Posterior vena cava (tissue), 2 donors: Measurements from ENCODE around the gene RFPL1. TPM values are rescaled to one million over a fixed set of nuclear protein-coding genes. Genes with fewer than 3 reads are reported as not detected.
"Not testable (repeated sequence)": the region's sequence is repeated elsewhere in the genome, so short reads cannot be mapped to it uniquely, and the experiment has no call there.

ENCODE experiments used
- DNase-seq: peaks from one replicate; pipeline ENCODE4 v3.0.0-alpha.2; 2020; ENCODE audit warnings: low spot score
- intact Hi-C, 2 donors: fragments of 100-400 bp; cut with DNase I; formaldehyde crosslinking; loops; one replicate each; pipeline versions ENCODE4 v1.14.1 to v1.14.2; 2022 to 2023
- total RNA-seq, 2 donors: library from RNA; stranded (reverse); fragmentation: NEBNext Ultra II Directional; extraction: Animal tissue kit (Norgen Biotek cat#: 25700); gene quantifications; one replicate each; pipeline ENCODE4 v1.2.1, GENCODE V29; 2021
- donor health status: DM: yes; HTN: yes; CAD: no.
- donor health status: DM: yes; HTN: yes; CAD: no.

Gene RFPL1
- total RNA-seq, 2 donors from 2014 or later: not detected

DNA sequence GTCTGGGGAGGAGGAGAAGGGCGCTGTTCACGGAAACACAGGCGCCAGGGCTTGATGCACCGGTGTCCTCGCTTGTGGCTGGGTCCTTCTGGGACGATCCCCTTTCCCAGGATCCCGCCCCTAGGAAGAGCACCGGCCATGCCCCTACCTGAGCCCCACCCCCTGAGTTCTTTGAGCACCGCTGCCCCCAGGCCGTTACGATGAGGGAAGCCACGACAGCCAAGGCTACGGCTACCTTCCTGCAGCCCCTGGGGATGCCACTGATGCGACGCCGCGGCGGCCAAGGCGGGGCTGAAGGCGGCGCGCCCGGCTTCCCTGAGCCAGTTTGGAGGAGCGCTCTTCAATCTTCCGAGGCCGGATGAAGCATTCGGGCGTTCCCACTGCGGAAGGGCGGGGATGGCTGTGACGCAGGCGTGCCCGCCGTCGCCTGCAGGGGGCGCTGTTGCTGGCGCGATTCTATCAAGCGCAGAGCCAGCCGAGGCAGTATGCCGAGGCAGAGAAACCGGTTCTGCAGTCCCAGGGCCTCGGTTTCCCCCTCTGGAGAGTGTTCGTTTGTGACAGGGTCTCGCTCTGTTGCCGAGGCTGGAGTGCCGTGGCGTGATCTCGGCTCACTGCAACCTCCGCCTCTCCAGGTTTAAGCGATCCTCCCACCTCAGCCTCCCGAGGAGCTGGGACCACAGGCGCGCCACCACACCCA, 31.9 kb downstream of the RFPL1 start:
- peak; percentile 93 for DNase-seq

DNA sequence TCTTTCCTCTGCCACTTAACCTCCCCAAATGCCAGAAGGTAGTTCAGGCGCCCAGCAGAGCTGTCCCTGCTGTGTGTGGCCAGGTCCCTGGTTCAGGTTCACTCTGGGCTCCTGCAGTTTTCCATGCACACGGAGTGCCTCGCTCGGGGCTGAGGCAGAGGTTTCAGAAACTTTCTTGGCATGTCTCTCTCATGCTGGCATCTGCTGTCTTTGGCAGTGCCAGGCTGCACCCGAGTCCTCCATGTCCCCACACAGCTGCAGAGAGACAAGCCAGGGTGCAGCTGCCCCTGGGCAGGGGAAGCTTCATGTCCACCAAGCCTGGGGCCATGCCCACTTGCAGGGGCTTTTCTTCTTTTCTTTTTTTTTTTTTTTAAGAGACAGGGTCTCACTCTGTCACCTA, 34.6 kb downstream of the RFPL1 start:
- intact Hi-C loops: no loop called here
- no peak for DNase-seq

More for the DNA sequence above, 31.9 kb downstream of the RFPL1 start:
- intact Hi-C loops: no loop called here

DNA sequence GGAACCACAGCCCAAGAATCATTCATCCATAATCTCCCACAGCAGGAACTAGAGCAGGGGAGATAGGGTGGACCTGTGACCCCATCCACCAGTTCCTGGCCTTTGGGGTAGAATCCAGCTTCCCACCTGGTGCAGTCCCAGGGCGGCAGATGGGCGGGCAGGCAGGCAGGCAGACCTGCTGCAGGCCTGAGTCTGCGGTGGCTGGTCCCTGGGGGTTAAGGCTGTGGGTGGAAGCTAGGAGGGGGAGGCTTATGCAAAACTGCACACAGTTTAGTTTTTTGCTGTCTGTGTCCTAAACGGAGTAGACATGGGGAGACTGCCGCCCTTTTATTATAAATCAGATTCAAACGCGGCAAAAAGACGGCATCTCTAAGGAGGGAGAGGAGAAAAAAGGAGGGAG, 37.2 kb downstream of the RFPL1 start:
- intact Hi-C loops: no loop called here
- DNase-seq: no peak

DNA sequence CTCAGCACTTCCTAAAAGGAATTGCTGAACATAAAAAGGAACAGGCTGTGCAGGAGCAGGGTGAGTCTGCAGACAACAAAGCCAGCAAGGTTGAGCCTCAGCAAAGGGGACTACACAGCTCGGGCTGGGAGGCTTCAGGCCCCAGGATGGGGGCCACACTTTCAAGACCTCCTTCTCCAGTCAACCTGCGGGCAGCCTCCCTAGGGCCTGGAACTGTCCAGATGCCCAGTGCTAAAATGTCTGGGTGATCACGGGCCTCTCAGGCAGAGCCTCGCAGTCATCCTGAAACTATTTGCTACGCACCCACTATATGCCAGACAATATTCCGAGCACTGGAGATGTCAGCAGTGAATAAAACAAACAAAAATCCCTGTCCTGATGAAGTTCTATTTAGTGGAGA, 37.7 kb downstream of the RFPL1 start:
- intact Hi-C loops: no loop called here

DNA sequence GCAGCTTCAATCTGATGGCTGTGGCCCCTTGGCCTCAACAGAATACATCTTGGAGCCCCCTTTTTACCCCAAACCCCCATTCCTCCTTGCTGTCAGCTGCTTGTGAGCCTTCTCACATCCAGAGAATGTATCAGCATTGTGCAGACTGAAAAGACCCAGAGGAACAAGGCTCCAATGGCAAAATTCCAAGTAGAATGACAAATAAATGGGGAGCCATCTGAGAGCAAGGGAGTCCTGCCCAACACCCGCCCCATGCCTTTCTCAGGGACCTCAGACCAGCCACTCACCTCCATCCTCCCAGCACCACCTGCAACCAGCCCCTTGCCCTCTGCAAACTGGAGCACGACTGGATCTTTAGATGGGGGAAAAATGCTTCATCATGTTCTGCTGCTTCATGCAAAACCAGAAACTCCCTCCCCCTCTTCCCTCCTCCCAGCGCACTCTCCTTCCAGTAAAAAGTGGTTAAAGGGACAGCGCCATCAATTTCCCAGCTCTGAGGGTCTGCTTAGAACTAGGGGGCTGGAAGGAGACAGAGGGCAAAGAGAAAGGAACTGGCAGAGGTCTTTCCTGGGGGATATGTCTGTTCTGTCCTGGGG, 39.4 kb downstream of the RFPL1 start:
- intact Hi-C loops: no loop called here
- DNase-seq: no peak

More for the DNA sequence above, 37.7 kb downstream of the RFPL1 start:
- DNase-seq: no peak

DNA sequence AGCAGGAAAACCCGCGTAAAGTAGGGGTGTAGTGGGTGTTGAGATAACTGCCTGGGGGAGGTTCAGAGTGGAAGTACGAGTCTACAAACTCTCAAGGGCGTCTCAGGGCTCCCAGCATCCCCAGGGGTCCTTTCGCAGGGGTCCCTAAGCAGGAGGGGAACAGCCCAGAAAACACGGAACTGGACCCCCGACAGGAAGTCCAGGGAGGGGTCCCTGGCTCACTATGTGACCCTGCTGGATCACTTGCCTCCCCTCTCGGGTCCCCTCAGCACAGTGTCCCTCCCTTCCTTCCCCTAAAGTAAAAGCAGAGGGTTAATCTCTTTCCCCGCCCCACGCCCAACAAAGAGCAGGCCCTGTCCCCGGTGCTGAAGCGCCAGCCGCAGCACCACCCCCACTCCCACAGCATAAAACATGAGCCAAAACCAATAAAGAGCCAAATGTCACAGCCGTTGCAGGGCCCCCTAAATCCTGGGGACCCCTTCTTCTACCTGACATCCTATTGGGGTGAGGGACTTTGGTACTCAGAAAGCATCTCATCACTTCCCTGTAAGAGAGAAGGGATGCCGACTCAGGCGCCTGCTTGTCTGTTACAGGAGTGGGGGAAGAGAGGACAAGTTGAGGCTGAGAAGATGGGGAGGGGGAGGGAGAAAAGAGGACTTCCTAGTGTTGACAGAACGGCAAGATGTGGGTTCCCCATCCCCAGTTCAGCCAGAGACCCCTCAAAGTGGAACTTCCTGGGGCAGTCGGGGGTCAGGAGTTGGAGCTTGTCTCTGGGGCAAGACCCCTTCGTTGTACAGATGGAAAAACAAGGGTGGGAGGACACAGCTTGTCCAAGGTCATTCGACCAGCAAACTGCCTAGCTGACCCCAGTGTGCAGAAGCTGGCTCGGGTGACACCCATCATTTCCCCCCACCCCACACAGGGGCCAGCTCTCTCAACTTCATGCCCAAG, 40.2 kb downstream of the RFPL1 start:
- DNase-seq: no peak
- intact Hi-C loops: no loop called here

DNA sequence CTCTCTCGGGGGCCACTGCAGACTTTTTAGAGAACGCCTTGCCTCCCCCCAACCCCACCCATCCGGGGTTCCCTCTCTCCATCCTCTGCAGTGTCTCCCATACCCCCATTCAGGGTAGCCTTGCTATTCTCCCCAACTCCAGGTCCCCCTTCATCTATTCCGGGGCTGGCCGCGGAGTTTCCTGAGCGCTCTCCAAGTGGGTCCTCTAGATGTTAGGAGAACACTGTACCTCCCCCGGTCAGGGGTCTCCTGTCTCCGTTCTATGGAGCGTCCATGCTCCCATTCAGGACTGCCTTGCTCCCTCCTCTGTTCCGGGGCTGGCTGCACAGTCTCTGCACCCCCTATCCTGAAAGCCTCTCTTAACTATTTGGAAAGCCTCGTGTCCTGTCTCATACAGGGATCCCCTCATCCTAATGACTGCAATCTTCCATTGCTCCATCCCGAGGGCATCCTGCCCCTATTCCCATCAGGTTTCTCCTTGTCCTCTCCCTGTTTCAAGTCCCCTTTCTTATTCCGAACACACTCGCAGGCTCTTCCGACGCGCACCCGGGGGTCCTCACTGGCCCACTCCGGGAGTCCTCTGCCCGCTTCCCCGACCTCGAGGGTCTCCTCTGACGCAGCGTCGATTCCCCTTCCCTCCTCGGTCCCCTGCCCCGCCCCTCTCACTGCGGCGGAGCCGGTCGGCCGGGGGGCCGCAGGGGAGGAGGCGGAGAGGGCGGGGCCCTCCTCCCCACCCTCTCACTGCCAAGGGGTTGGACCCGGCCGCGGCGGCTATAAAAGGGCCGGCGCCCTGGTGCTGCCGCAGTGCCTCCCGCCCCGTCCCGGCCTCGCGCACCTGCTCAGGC, 41.3 kb downstream of the RFPL1 start, which contains the start of gene NEFH:
Gene NEFH (plus strand): TSS at position 802 of the 845 bp plus-strand sequence. CDS start 45 bp downstream, outside the sequence.
- DNase-seq: no peak
- intact Hi-C loops: no loop called here

DNA sequence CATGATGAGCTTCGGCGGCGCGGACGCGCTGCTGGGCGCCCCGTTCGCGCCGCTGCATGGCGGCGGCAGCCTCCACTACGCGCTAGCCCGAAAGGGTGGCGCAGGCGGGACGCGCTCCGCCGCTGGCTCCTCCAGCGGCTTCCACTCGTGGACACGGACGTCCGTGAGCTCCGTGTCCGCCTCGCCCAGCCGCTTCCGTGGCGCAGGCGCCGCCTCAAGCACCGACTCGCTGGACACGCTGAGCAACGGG, 41.8 kb downstream of the RFPL1 start:
- intact Hi-C loops: no loop called here
- no peak for DNase-seq

DNA sequence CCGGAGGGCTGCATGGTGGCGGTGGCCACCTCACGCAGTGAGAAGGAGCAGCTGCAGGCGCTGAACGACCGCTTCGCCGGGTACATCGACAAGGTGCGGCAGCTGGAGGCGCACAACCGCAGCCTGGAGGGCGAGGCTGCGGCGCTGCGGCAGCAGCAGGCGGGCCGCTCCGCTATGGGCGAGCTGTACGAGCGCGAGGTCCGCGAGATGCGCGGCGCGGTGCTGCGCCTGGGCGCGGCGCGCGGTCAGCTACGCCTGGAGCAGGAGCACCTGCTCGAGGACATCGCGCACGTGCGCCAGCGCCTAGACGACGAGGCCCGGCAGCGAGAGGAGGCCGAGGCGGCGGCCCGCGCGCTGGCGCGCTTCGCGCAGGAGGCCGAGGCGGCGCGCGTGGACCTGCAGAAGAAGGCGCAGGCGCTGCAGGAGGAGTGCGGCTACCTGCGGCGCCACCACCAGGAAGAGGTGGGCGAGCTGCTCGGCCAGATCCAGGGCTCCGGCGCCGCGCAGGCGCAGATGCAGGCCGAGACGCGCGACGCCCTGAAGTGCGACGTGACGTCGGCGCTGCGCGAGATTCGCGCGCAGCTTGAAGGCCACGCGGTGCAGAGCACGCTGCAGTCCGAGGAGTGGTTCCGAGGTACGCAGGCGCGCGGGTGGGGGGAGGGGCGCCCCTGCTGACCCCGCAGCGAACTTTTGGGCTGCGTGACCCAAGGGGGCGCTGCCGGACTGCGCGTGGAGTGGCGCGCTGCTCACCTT, 42.3 kb downstream of the RFPL1 start:
- DNase-seq: no peak
- intact Hi-C loops: no loop called here

DNA sequence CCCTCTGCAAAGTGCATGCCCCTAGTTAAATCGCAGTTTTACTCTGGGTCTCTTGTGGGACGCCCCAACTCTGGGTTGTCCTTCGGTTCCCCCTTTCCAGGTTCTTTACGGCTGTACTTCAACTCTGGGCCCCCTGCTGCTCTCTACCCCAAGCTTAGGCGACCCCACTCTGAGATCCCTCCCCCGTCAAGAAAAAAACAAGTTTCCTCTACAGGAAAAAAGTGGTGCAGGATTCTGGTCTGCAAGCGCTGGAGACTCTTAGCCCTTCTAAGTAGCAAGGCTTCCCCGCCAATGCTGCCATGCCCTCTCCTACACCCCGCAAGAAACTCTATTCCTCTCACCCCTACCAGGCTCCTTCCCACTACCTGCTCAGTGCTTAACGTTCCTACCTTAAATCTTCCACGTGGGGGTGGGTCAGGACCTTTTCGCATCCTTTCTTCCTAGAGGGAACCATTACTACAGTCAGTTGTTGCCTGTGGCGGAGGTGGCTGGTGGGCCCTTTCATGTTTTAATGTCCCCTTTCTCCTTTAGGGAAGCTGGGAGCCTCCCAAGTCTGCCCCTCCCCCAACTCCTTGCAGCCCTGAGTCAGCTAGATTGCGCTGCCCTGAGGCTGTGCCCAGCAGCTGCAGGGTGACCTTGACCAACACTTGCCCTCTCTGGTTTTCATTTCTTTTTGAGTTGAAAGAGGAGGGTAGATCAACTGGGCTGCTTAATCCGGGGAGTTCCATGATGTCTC, 43.0 kb downstream of the RFPL1 start:
- intact Hi-C loops: no loop called here
- no peak for DNase-seq

DNA sequence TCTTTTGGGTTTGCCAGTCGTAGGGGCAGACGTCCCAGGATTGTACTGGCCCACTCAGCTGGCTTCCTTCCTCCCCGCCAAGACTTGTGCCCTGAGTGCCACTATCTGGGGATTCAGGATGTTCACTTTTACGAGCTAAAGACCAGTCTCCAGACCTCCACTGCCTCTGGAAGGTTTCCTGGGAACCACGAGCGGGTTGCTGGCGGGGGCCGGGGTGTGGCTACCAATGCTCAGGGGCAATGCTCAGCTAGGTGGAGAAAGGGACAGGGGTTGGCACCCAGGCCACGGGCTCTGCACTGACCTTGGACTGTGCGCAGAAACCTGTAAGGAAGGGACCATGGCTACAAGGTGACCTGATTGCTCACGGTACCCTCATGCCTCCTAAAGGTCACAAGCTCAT, 43.9 kb downstream of the RFPL1 start:
- intact Hi-C loops: no loop called here
- no peak for DNase-seq

DNA sequence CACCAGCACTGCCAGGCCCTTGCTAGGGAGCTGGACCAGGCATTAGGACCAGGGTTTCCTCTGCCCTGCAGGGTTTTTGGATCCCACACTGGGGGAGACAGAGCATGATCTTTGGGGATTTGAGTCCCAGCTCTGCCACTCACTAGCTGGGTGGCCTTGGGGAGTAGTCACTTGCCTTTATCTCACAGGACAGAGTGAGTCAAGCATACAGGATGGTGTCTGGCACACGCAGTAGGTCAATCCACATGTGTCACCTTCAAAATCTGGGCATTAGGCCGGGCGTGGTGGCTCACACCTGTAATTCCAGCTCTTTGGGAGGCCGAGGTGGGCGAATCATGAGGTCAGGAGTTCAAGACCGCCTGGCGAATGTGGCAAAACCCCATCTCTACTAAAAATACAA, 44.3 kb downstream of the RFPL1 start:
- no peak for DNase-seq
- intact Hi-C loops: no loop called here

DNA sequence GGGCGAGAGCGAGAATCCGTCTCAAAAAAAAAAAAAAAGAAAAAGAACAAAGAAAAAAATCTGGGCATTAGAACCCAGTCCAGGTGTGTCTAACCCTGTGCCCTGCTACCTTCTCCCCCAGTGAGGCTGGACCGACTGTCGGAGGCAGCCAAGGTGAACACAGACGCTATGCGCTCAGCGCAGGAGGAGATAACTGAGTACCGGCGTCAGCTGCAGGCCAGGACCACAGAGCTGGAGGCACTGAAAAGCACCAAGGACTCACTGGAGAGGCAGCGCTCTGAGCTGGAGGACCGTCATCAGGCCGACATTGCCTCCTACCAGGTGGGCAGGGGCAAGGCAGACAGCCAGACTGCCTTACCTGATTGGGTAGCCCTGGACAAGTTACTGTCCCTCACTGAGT, 44.9 kb downstream of the RFPL1 start:
- DNase-seq: no peak
- intact Hi-C loops: no loop called here

DNA sequence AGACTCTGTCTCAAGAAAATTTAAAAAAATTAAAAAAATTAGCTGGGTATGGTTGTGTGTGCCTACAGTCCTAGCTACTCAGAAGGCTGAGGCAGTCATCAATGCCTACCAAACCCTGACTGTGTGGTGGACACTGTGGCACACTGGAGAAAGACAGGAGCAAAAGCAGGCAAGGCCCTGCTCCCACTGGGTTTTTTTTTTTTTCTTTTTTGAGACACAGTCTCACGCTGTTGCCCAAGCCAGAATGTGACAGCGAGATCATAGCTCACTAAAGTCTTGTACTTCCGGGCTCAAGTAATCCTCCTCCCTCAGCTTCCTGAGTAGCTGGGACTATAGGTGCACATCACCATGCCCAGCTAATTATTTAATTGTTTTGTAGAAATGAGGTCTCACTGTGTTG, 46.3 kb downstream of the RFPL1 start:
- DNase-seq: no peak
- intact Hi-C loops: no loop called here

DNA sequence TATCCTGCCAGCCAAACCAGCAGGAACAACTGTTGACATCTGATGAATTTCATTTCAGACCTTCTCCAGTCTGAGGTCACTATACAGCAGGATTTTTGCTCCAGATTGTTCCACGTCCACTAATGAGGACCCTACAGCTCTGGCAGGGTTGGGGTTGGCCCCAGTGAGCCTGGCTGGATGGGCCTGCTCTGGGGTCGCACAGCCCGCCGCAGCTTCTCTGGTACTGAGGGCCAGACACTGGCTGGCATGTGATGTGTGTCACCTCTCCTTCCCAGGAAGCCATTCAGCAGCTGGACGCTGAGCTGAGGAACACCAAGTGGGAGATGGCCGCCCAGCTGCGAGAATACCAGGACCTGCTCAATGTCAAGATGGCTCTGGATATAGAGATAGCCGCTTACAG, 47.1 kb downstream of the RFPL1 start:
- intact Hi-C loops: no loop called here

DNA sequence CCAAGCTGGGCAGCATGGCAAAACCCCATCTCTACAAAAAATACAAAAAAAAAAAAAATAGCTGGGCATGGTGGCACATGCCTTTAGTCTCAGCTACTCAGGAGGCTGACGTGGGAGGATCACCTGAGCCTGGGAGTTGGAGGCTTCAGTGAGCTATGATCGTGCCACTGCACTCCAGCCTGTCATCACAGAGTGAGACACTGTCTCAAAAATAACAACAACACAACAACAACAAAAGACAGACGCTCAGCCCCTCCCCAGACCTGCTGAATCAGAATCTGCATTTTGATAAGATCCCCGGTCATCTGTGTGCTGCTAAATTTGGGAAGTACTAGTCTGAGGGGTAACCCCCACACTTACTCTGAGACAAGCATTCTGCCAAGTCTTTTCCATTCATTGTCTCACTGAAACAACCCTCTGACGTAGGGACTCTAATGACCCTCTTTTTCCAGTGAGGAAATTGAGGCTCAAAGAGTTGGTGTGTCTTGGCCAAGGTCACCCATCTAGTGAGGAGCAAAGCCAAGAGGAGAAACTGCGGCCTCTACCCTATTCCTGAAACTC, 49.1 kb downstream of the RFPL1 start:
- DNase-seq: no peak
- intact Hi-C loops: no loop called here

More for the DNA sequence above, 47.1 kb downstream of the RFPL1 start:
- DNase-seq: no peak

DNA sequence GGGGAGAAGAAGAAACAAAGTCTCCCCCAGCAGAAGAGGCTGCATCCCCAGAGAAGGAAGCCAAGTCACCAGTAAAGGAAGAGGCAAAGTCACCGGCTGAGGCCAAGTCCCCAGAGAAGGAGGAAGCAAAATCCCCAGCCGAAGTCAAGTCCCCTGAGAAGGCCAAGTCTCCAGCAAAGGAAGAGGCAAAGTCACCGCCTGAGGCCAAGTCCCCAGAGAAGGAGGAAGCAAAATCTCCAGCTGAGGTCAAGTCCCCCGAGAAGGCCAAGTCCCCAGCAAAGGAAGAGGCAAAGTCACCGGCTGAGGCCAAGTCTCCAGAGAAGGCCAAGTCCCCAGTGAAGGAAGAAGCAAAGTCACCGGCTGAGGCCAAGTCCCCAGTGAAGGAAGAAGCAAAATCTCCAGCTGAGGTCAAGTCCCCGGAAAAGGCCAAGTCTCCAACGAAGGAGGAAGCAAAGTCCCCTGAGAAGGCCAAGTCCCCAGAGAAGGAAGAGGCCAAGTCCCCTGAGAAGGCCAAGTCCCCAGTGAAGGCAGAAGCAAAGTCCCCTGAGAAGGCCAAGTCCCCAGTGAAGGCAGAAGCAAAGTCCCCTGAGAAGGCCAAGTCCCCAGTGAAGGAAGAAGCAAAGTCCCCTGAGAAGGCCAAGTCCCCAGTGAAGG, 50.9 kb downstream of the RFPL1 start:
- DNase-seq, intact Hi-C loops: not testable (repeated sequence)
